Stimulated activated CD4-positive, alpha-beta T cell treated with anti-CD3 and anti-CD28 coated beads, Interleukin-1b, Interleukin-23, amount 100 ng/mL, for 24 hours (primary cell): ENCODE measurements around the gene PPP6C.
"Not testable (repeated sequence)": the region's sequence is repeated elsewhere in the genome, so short reads cannot be mapped to it uniquely, and the experiment has no call there.

ENCODE experiments used
- DNase-seq, 4 experiments: peaks; one replicate each; pipeline ENCODE4 v3.0.0-alpha.2; 2020; ENCODE audit warnings: low read depth in 4 of 4, low spot score in 1 of 4

PPP6C gene

DNA sequence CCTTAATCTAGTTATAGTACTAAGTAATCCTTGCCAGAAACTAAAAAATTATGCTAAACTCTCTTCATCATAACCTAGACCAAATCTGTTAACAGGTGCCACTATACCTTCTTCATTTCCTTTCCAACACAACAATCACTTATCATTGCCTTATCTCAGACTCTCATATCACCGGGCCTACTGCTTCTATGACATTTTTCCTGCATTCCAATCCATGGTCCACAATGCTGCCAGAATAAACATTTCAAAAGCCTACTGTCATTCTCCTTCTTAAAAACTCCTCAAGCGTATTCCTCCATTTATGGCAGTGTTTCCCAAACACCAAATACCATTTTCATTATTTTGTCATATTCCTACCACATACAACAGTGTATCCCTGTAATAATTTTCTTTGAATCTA is 6.5 kb downstream of the PPP6C start:
- no peak for DNase-seq

GRCh38 chr9:125181756-125182155 is 7.8 kb downstream of the PPP6C start:
- DNase-seq: not testable (repeated sequence)

GRCh38 chr9:125180876-125181275 is 8.7 kb downstream of the PPP6C start:
- no peak for DNase-seq

GRCh38 chr9:125179776-125180175 is 9.8 kb downstream of the PPP6C start:
- not testable (repeated sequence) for DNase-seq

GRCh38 chr9:125177888-125178287 is 11.7 kb downstream of the PPP6C start:
- DNase-seq: no peak

DNA sequence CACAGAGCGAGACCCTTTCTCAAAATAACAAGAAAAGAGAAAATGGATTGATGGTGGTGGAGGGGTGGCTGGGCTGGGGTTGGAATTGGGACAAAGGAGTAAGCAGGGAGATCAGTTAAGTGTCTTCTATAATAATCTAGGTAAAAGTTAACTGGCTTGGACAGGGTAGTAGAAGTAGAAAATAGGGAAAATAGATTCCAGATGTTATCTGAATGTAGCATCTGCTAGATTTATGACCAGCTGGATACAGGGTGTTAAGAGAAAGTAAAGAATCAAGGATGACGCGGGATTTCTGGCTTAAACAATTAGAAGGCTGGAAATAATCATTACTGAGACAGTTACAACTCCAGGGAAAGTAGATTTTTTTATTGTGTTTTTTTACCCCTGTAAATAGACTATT is 13.0 kb downstream of the PPP6C start:
- no peak for DNase-seq

DNA sequence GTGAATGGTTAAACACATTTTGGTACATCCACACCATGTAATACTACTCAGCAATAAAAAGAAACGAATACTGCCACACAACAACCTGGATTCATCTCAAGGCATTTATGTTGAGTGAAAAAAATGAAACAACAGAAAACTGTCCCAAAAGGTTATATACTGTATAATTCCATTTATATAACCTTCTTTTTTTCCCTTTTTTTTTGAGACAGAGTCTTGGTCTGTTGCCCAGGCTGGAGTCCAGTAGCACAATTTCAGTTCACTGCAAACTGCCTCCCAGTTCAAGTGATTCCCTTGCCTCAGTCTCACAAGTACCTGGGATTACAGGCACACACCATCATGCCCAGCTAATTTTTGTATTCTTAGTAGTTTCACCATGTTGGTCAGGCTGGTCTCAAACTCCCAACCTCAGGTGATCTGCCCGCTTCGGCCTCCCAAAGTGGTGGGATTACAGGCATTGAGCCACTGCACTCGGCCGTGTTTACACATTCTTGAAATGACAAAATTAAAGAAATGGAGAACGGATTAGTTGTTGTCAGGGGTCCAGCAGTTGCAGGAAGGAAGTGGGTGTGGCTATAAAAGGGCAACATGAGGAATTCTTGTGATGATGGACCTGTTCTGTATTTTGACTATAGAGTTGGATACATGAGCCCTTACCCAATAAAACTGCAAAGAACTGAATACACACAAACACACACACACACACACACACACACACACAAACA is 17.4 kb downstream of the PPP6C start:
- no peak for DNase-seq

DNA sequence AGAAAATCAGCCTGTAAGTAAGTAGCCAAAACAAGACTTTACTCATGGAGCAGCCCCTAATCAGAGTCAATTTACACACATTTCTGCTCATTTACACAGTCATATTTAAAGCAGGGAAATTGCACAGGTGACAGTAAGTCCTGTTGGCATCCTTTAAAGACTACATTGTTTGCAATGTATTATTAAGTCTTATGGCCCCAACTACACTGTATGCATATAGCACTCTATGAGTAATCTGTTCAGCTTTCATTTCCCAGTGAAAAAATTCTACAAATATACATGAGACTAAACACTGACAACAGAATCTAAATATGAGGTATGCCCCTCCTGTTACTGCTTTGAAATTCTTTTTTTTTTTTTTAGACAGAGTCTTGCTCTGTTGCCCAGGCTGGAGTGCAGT is 19.7 kb downstream of the PPP6C start:
- no peak for DNase-seq

- no peak for DNase-seq
Observed at GRCh38 chr9:125166762-125167161, 22.8 kb downstream of the PPP6C start.

- DNase-seq: not testable (repeated sequence)
Observed at GRCh38 chr9:125162891-125163290, 26.7 kb downstream of the PPP6C start.

- no peak for DNase-seq
Observed at GRCh38 chr9:125161284-125161918, 28.2 kb downstream of the PPP6C start.

GRCh38 chr9:125160750-125161149 is 28.9 kb downstream of the PPP6C start:
- no peak for DNase-seq

GRCh38 chr9:125156551-125156950 is 33.1 kb downstream of the PPP6C start:
- no peak for DNase-seq

DNA sequence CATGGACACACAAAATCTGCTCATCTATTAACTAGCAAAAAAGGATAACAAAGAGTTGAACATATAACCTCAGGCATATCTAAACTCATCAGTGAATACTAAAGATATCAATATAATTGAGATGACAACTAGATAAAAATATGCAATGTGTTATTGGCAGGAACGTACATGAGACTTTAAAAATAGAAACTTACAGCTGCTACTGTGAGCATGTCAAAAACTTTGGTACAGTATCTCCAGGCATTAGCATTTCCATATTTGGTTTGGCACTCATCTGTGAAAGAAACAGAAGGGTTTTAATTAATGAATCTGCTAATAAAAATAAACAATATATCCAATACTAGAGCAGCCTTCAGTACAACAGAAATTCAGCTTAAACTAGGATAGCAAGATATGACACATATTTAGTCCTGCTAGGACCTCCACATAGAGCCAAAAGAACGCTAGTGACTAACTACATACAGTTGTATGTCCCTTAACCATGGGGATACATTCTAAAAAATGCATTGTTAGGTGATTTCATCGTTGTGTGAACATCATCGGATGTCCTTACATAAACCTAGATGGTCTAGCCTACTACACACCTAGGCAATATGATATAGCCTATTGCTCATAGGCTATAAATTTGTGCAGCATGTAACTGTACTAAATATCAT is 35.8 kb downstream of the PPP6C start:
- DNase-seq: no peak

- no peak for DNase-seq
Observed at GRCh38 chr9:125151730-125152129, 37.9 kb downstream of the PPP6C start.

GRCh38 chr9:125150349-125151245 is 39.0 kb downstream of the PPP6C start:
- no peak for DNase-seq

DNA sequence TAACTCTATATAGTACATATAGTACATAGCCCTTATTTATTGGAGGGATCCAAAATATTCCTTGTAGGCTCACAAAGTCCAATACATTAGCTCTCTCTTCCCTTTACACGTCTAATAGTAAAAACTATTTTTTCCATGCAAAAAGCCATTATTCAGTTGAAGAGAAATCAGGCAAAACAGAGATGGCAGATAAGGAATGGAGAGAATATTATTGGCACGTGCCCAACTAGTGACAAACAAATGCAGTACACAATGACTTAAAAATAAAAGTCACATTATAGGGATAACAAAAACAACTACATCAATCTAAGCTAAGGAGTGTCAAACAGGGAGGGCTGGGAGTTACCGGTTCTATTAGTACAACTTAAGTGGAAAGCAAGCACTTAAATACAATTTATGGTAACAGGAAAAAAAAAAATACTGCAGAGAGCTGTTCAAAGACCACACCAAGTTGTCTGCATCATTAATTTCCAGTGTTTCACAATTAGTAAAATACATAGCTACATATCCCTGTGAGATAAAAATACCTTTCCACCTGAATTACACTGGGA is 42.1 kb downstream of the PPP6C start:
- DNase-seq: no peak

GRCh38 chr9:125146247-125146646 is 43.4 kb downstream of the PPP6C start:
- DNase-seq: no peak

- DNase-seq: no peak
Observed at GRCh38 chr9:125145425-125145824, 44.2 kb downstream of the PPP6C start.

- peak; percentile 91 to 98 (median 95) for DNase-seq
Observed at GRCh38 chr9:125143377-125144090, 46.1 kb downstream of the PPP6C start, which contains the start of gene SCAI. TSS of gene SCAI (minus strand) at chr9:125143528. CDS start at chr9:125143437, 91 bp downstream.
